ENCODE data around the gene GNAS-AS1. TPM values are rescaled to one million over a fixed set of nuclear protein-coding genes. Genes with fewer than 3 reads are reported as not detected.

The GNAS-AS1 gene
- total RNA-seq, 4 donors from 2014 or later: 0.42 to 1.9 (median 1.1) TPM

DNA sequence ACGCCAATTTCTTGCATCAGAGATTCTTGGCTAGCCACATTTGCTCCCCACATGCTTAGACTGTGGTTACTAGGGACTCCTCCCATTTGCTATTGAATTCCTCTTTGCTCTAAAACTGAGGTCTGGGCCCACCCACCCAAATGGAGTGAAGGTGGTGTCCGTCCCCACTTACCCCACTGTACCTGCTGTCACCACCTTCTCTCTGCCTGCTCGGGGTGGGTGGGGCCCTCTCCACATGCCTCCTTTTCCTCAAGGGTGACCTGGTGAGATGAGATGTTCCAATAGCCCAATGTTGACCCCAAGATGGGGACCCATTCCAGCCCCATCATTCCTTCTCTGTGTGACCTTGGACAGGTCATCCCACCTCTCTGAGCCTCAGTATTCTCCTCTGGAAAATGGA is 74.6 kb downstream of the GNAS-AS1 start:
- Histone ChIP-seq H3K9me3 (no peaks in the 10 kb centered on the region), H3K36me3 (no peaks in the 10 kb centered on the region), H3K4me3 (replicated peaks in 1 of 3) (no peak overlapping the region), H3K27ac (no peak overlapping the region), H3K4me1 (no peaks in the 10 kb centered on the region), H3K27me3 (no peaks in the 10 kb centered on the region)
- no peak for TF ChIP-seq POLR2A (IDR thresholded peaks at IDR 0.05)
- TF ChIP-seq, protein P1, sequence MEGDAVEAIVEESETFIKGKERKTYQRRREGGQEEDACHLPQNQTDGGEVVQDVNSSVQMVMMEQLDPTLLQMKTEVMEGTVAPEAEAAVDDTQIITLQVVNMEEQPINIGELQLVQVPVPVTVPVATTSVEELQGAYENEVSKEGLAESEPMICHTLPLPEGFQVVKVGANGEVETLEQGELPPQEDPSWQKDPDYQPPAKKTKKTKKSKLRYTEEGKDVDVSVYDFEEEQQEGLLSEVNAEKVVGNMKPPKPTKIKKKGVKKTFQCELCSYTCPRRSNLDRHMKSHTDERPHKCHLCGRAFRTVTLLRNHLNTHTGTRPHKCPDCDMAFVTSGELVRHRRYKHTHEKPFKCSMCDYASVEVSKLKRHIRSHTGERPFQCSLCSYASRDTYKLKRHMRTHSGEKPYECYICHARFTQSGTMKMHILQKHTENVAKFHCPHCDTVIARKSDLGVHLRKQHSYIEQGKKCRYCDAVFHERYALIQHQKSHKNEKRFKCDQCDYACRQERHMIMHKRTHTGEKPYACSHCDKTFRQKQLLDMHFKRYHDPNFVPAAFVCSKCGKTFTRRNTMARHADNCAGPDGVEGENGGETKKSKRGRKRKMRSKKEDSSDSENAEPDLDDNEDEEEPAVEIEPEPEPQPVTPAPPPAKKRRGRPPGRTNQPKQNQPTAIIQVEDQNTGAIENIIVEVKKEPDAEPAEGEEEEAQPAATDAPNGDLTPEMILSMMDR (IDR thresholded peaks at IDR 0.05): no peak
- WGBS, 2 donors: 84 to 88% methylated on average over 3 of the region's 3 CpGs
- intact Hi-C loops (cut with DNase I): no loop called here
- no peak for DNase-seq

DNA sequence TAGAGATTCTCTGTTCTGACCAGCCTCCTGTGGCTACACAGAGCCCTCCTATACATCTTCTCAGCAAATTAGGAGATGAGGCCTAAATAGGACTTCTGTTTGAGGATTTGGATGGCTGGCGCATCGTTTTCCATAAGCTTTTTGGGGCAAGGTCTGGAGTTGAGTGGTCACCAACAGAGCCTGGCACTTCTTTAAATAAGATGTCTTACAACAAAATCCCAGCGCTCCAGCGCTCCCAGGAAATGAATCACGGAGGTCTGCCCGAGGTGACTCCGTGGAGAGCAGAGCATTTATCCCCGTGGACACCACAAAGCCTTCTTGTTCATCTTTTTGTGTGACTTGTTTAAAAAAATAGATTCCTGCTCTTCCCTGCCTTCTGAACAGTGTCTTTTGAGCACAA is 75.3 kb downstream of the GNAS-AS1 start:
- TF ChIP-seq, protein P1 (IDR thresholded peaks at IDR 0.05): no peak
- TF ChIP-seq POLR2A (IDR thresholded peaks at IDR 0.05): no peak
- Histone ChIP-seq H3K4me3 (replicated peaks in 1 of 3) (no peak overlapping the region), H3K27me3 (no peaks in the 10 kb centered on the region), H3K27ac (no peak overlapping the region), H3K4me1 (no peaks in the 10 kb centered on the region), H3K9me3 (no peaks in the 10 kb centered on the region), H3K36me3 (no peaks in the 10 kb centered on the region)
- intact Hi-C loops (cut with DNase I): no loop called here
- 89 to 93% methylated on average over 8 of the region's 8 CpGs for WGBS, 2 donors
- DNase-seq: no peak

DNA sequence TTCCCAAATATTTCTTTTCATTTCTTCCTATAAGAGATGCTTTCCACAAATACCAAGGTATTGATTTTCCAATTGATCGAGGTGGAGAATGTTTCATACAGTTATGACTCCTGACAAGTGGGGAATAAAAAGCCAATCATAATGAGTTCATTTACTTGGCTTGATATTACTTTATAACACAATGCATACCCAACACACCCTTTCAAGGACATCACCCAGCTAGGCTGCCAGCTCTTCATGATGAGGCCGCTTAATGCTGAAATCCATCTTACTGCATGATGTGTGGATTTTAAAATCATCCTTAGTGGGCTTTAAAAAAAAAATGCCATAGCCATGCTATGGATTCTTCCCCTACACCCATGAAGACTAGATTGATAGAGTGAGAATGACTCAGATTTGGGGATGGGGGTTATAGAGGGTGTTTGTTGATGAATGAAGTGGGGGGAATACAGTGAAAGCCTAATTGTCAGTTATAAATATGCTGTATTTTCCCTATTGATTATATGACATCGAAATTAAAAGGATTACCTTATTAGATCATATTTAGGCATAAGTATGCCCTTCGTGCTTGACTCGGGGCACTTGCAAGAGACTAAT is 75.9 kb downstream of the GNAS-AS1 start:
- Histone ChIP-seq H3K27me3 (no peaks in the 10 kb centered on the region), H3K4me3 (replicated peaks in 1 of 3) (no peak overlapping the region), H3K4me1 (no peaks in the 10 kb centered on the region), H3K9me3 (no peaks in the 10 kb centered on the region), H3K36me3 (no peaks in the 10 kb centered on the region), H3K27ac (no peak overlapping the region)
- TF ChIP-seq, protein P1 (IDR thresholded peaks at IDR 0.05): no peak
- no peak for TF ChIP-seq POLR2A (IDR thresholded peaks at IDR 0.05)
- intact Hi-C loops (cut with DNase I): no loop called here
- 90% methylated on average over 5 of the region's 5 CpGs for WGBS, 2 donors
- DNase-seq: no peak

DNA sequence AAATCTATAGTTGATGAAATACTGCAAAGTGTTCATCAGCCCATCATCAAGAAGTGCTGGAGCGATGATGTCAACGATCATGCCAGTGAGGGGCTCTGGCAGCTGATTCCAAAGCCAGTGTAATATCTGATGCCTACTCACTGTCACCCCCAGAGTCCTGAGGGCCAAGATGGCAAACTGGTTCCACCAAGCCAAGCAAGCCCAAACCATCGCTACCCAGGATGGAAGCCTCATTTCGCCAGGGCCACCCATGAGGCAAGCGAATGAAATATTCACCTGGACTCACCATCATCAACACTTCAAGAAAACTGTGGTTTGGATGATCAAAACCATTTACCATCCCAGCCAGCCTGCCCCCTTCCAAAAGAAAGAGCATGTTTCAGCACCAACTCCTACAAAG is 76.5 kb downstream of the GNAS-AS1 start:
- Histone ChIP-seq H3K27me3 (no peaks in the 10 kb centered on the region), H3K4me3 (replicated peaks in 1 of 3) (no peak overlapping the region), H3K9me3 (no peaks in the 10 kb centered on the region), H3K27ac (no peak overlapping the region), H3K4me1 (no peaks in the 10 kb centered on the region), H3K36me3 (no peaks in the 10 kb centered on the region)
- TF ChIP-seq, protein P1 (IDR thresholded peaks at IDR 0.05): no peak
- no peak for TF ChIP-seq POLR2A (IDR thresholded peaks at IDR 0.05)
- 97 to 100% methylated on average over 5 of the region's 5 CpGs for WGBS, 2 donors
- DNase-seq: no peak
- intact Hi-C loops (cut with DNase I): no loop called here

DNA sequence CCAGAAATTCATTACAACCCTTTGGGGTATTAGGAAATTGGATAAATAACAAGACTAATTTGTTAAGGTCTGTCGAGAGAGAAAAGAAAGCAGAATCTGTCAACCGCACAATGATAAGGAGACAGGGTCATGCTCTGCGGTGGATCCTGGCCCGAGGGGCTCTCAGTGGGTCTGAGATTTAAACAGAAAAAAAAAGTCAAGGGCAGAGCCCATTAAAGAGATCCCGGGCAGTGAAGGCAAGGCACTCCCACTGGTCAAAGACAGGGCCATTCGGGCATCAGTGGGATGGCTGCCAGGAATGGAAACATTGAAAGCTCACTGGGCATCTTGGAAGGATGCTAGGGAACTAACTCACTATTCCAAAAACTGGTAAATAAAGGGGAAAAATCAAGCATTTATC is 77.9 kb downstream of the GNAS-AS1 start:
- Histone ChIP-seq H3K36me3 (no peaks in the 10 kb centered on the region), H3K4me3 (replicated peaks in 1 of 3) (no peak overlapping the region), H3K27me3 (no peaks in the 10 kb centered on the region), H3K9me3 (no peaks in the 10 kb centered on the region), H3K27ac (no peak overlapping the region), H3K4me1 (no peaks in the 10 kb centered on the region)
- WGBS, 2 donors: 33 to 40% methylated on average over 6 of the region's 6 CpGs
- intact Hi-C loops (cut with DNase I): no loop called here
- TF ChIP-seq, protein P1 (IDR thresholded peaks at IDR 0.05): no peak
- TF ChIP-seq POLR2A (IDR thresholded peaks at IDR 0.05): no peak
- no peak for DNase-seq

MicroRNAs within 50 kb of the gene (microRNA counts, 767-probe panel; counts per million panel counts)
- microRNA hsa-miR-296-3p (0 counts per million in 2 donors), microRNA hsa-miR-296-5p (2,452 to 4,529 counts per million in 2 donors), microRNA hsa-miR-298 (0 counts per million in 2 donors)

Small RNAs within 50 kb of the gene (microRNA-seq; reads per million reads assigned to microRNA genes)
- not detected for gene MIR298

Small RNAs within 50 kb of the gene (small RNA-seq; reads per million reads assigned to genes)
- gene MIR298 (not detected), gene RF02127 (not detected), gene RF02128 (not detected), gene RF02130 (not detected), gene RF02131 (not detected)

Other genes starting within 250 kb of the GNAS-AS1 start
- 10 to 100 TPM; 42.5 to 59.1 (median 53.0) TPM for gene STX16, start 199.6 kb downstream of the GNAS-AS1 start, total RNA-seq
- gene NPEPL1, start 158.1 kb downstream of the GNAS-AS1 start, total RNA-seq: 10 to 100 TPM; 41.6 to 56.0 (median 47.2) TPM
- gene GNAS, start 1.8 kb upstream of the GNAS-AS1 start, total RNA-seq: 1,000 to 10,000 TPM; 2,457 to 5,038 (median 3,494) TPM
- gene NELFCD, start 130.4 kb upstream of the GNAS-AS1 start, total RNA-seq: 100 to 1,000 TPM in 3 of 4 donors, 10 to 100 TPM in 1; 96.6 to 129 (median 113) TPM
- 100 to 1,000 TPM; 152 to 256 (median 212) TPM for gene CTSZ, start 156.4 kb upstream of the GNAS-AS1 start, total RNA-seq
- gene TUBB1, start 168.5 kb upstream of the GNAS-AS1 start, total RNA-seq: under 1 TPM in 2 of 4 donors, not detected in 2; 0.11 to 0.46 TPM
- gene ATP5F1E, start 181.4 kb upstream of the GNAS-AS1 start, total RNA-seq: 10 to 100 TPM; 13.3 to 57.8 (median 32.4) TPM
- gene PRELID3B, start 191.9 kb upstream of the GNAS-AS1 start, total RNA-seq: 100 to 1,000 TPM in 1 of 4 donors, 10 to 100 TPM in 3; 74.4 to 112 (median 85.6) TPM

Data from thyroid gland (tissue), 4 donors.